Activated CD8-positive, alpha-beta memory T cell treated with anti-CD3 and anti-CD28 coated beads, Interleukin-2, amount 10 ng/mL, durations not matched to agents 7 days and 5 days (primary cell): Measurements from ENCODE around the gene SNRNP25. TPM values are rescaled to one million over a fixed set of nuclear protein-coding genes. Genes with fewer than 3 reads are reported as not detected.
"Not testable (repeated sequence)": the region's sequence is repeated elsewhere in the genome, so short reads cannot be mapped to it uniquely, and the experiment has no call there.

Experiments used
- ATAC-seq: fragments of 150-1000 bp; cut with Tn5 transposase; one replicate; pipeline ENCODE4 v1.10.0; 2021; ENCODE audit warnings: moderate library complexity
- CTCF ChIA-PET: fragments of 350-600 bp; sonication (Branson Sonifier 250); formaldehyde crosslinking; loops from one replicate; lab custom pipeline; 2021; ENCODE audit warnings: antibody characterized with exemption; lab: Charles Lee
- DNase-seq: peaks from one replicate; pipeline ENCODE4 v3.0.0-alpha.2; 2020
- H3K27ac Mint-ChIP-seq: one replicate; pipeline ENCODE4 v1.8.0; 2021; ENCODE audit warnings: mild to moderate bottlenecking, mixed read lengths
- H3K27me3 Mint-ChIP-seq: one replicate; pipeline ENCODE4 v1.8.0; 2021; ENCODE audit warnings: mixed read lengths
- H3K36me3 Mint-ChIP-seq: one replicate; pipeline ENCODE4 v1.8.0; 2021; ENCODE audit warnings: mild to moderate bottlenecking, mixed read lengths
- H3K4me1 Mint-ChIP-seq: one replicate; pipeline ENCODE4 v1.8.0; 2021; ENCODE audit warnings: mixed read lengths
- H3K4me3 Mint-ChIP-seq: one replicate; pipeline ENCODE4 v1.8.0; 2021; ENCODE audit warnings: mild to moderate bottlenecking, moderate library complexity, mixed read lengths
- H3K9me3 Mint-ChIP-seq: one replicate; pipeline ENCODE4 v1.8.0; 2022; ENCODE audit warnings: low read depth, mixed read lengths
- total RNA-seq, 2 experiments: library from RNA; stranded (reverse); gene quantifications; one replicate each; pipeline ENCODE4 v1.2.3, GENCODE V29; 2021

The SNRNP25 gene
- total RNA-seq: 10 to 100 TPM; 86.6 to 90.8 TPM

GRCh38 chr16:53346-54236 lies at the start of gene SNRNP25, which contains the start of gene POLR3K:
Gene SNRNP25, plus strand, starts transcription at chr16:53828. Its CDS starts 189 bp downstream, at chr16:54017.
Gene POLR3K, minus strand, starts transcription at chr16:53608. Its CDS starts 22 bp downstream, at chr16:53586.
- DNase-seq (peak; percentile 99), ATAC-seq (peak; percentile 98)
- Mint-ChIP-seq H3K27me3 (no peaks in the 10 kb centered on the region), H3K27ac (peak within 1 kb of the TSS; percentile 89), H3K9me3 (no peaks in the 10 kb centered on the region), H3K36me3 (peaks cover 30% of the 10 kb centered on the region), H3K4me1 (peaks cover 30% of the 10 kb centered on the region), H3K4me3 (peak within 1 kb of the TSS; percentile 93)
- CTCF ChIA-PET: interaction anchor here (0.9 to 2.4 kb wide), 11 partner anchors 9 to 683 kb away, joined by 3 to 19 read pairs (median 5); no protein-coding TSS in a partner anchor

GRCh38 chr16:9903-10665 lies 43.5 kb upstream of the SNRNP25 start:
- Mint-ChIP-seq H3K27ac (peak overlapping the region; percentile 52), H3K9me3 (no peaks in the 10 kb centered on the region), H3K36me3 (no peaks in the 10 kb centered on the region), H3K4me3 (peak overlapping the region; percentile 66), H3K4me1 (no peaks in the 10 kb centered on the region), H3K27me3 (no peaks in the 10 kb centered on the region)
- peak; percentile 98 for ATAC-seq
- CTCF ChIA-PET: no interaction called here
- DNase-seq: no peak

- peak; percentile 42 for ATAC-seq
- H3K27me3 Mint-ChIP-seq, H3K36me3 Mint-ChIP-seq, CTCF ChIA-PET, H3K4me1 Mint-ChIP-seq, H3K4me3 Mint-ChIP-seq, H3K27ac Mint-ChIP-seq, H3K9me3 Mint-ChIP-seq: not testable (repeated sequence)
- peak; percentile 95 for DNase-seq
Observed at GRCh38 chr16:10772-11171, 42.9 kb upstream of the SNRNP25 start.

- H3K27ac Mint-ChIP-seq, CTCF ChIA-PET, H3K4me3 Mint-ChIP-seq, H3K36me3 Mint-ChIP-seq, H3K4me1 Mint-ChIP-seq, ATAC-seq, DNase-seq, H3K27me3 Mint-ChIP-seq, H3K9me3 Mint-ChIP-seq: not testable (repeated sequence)
Observed at GRCh38 chr16:17062-17765, 36.4 kb upstream of the SNRNP25 start.

- H3K4me1 Mint-ChIP-seq, ATAC-seq, DNase-seq, H3K27ac Mint-ChIP-seq, H3K27me3 Mint-ChIP-seq, H3K4me3 Mint-ChIP-seq, CTCF ChIA-PET, H3K9me3 Mint-ChIP-seq, H3K36me3 Mint-ChIP-seq: not testable (repeated sequence)
Observed at GRCh38 chr16:20886-21285, 32.7 kb upstream of the SNRNP25 start.

- H3K9me3 Mint-ChIP-seq, H3K36me3 Mint-ChIP-seq, H3K27me3 Mint-ChIP-seq, DNase-seq, H3K4me1 Mint-ChIP-seq, H3K4me3 Mint-ChIP-seq, H3K27ac Mint-ChIP-seq, ATAC-seq, CTCF ChIA-PET: not testable (repeated sequence)
Observed at GRCh38 chr16:24151-24550, 29.5 kb upstream of the SNRNP25 start.

- H3K27me3 Mint-ChIP-seq, DNase-seq, H3K36me3 Mint-ChIP-seq, H3K9me3 Mint-ChIP-seq, H3K4me3 Mint-ChIP-seq, H3K4me1 Mint-ChIP-seq, CTCF ChIA-PET, H3K27ac Mint-ChIP-seq: not testable (repeated sequence)
- ATAC-seq: peak; percentile 86
Observed at GRCh38 chr16:25926-26348, 27.7 kb upstream of the SNRNP25 start.

- H3K36me3 Mint-ChIP-seq, CTCF ChIA-PET, H3K27ac Mint-ChIP-seq: not testable (repeated sequence)
Observed at GRCh38 chr16:30627-31026, 23.0 kb upstream of the SNRNP25 start.

GRCh38 chr16:33154-33876 lies 20.3 kb upstream of the SNRNP25 start:
- H3K27me3 Mint-ChIP-seq, ATAC-seq, H3K4me1 Mint-ChIP-seq, CTCF ChIA-PET, H3K9me3 Mint-ChIP-seq, H3K4me3 Mint-ChIP-seq, H3K27ac Mint-ChIP-seq, H3K36me3 Mint-ChIP-seq, DNase-seq: not testable (repeated sequence)

More at GRCh38 chr16:30627-31026, 23.0 kb upstream of the SNRNP25 start:
- not testable (repeated sequence) for H3K9me3 Mint-ChIP-seq, ATAC-seq, H3K27me3 Mint-ChIP-seq, H3K4me3 Mint-ChIP-seq, H3K4me1 Mint-ChIP-seq, DNase-seq

GRCh38 chr16:33877-34647 lies 19.6 kb upstream of the SNRNP25 start:
- H3K36me3 Mint-ChIP-seq: no peaks in the 10 kb centered on the region
- no peaks in the 10 kb centered on the region for H3K27me3 Mint-ChIP-seq
- no peaks in the 10 kb centered on the region for H3K9me3 Mint-ChIP-seq
- CTCF ChIA-PET: interaction anchor here (0.8 kb wide), 1 partner anchor 32 kb away, joined by 3 read pairs; no protein-coding TSS in a partner anchor
- peaks cover 9% of the 10 kb centered on the region for H3K4me1 Mint-ChIP-seq
- no peak overlapping the region for H3K27ac Mint-ChIP-seq
- DNase-seq: no peak
- H3K4me3 Mint-ChIP-seq: no peak overlapping the region
- no peak for ATAC-seq

- CTCF ChIA-PET: interaction anchor here (0.8 kb wide), 1 partner anchor 31 kb away, joined by 3 read pairs; no protein-coding TSS in a partner anchor
- Mint-ChIP-seq H3K4me1 (peaks cover 14% of the 10 kb centered on the region), H3K4me3 (no peak overlapping the region), H3K27me3 (no peaks in the 10 kb centered on the region), H3K9me3 (no peaks in the 10 kb centered on the region), H3K36me3 (peaks cover 3% of the 10 kb centered on the region), H3K27ac (no peak overlapping the region)
- DNase-seq (no peak), ATAC-seq (no peak)
Observed at GRCh38 chr16:34648-34987, 19.0 kb upstream of the SNRNP25 start.
